A673 (cell line): ENCODE data around the gene SLC35F1.

Source experiments
- CTCF ChIP-seq: fragments of 300-800, 200-600 bp; sonication (generic); conservative IDR thresholded peaks from 2 replicates; pipeline ENCODE4 v1.5.1; 2017; ENCODE audit warnings: low read depth, mild to moderate bottlenecking, antibody characterized with exemption, low read length, moderate library complexity, mixed read lengths
- EZH2 ChIP-seq: fragments of 200-600 bp; sonication (generic); IDR thresholded peaks from 2 replicates; pipeline ENCODE4 v1.6.1; 2017; ENCODE audit warnings: borderline replicate concordance, low read depth, mild to moderate bottlenecking, mixed read lengths, antibody characterized with exemption, low read length; ENCODE audit not compliant: poor library complexity, severe bottlenecking

- no peak for TF ChIP-seq CTCF
- no peak for TF ChIP-seq EZH2
These were observed 413.0 kb downstream of the SLC35F1 start for GRCh38 chr6:118319894-118320649.
